ENCODE data around the gene CPSF7.

CPSF7 gene

GRCh38 chr11:61357233-61357893 is 72.4 kb downstream of the CPSF7 start:
- no peak for DNase-seq (ENCODE audit: low read depth)

- no peak for DNase-seq (ENCODE audit: low read depth)
Observed at GRCh38 chr11:61356706-61357105, 73.1 kb downstream of the CPSF7 start.

- no peak for DNase-seq (ENCODE audit: low read depth)
Observed at GRCh38 chr11:61354208-61354607, 75.6 kb downstream of the CPSF7 start.

- DNase-seq (ENCODE audit: low read depth) = no peak
Observed at GRCh38 chr11:61353131-61354067, 76.4 kb downstream of the CPSF7 start.
